DOHH2 (cell line): ENCODE data around the gene THRB.

Source experiments
- H3F3A ChIP-seq: fragments of 200-600 bp; sonication (generic), shearing (Covaris generic); 2 replicates; pipeline ENCODE4 v1.6.0; 2016; ENCODE audit warnings: antibody characterized with exemption, mild to moderate bottlenecking; ENCODE audit not compliant: control insufficient read depth, insufficient read depth
- H3K27ac ChIP-seq: fragments of 200-600 bp; sonication (generic); 2 replicates; pipeline ENCODE4 v1.5.1; 2014; ENCODE audit warnings: low read depth, mild to moderate bottlenecking, low read length, moderate library complexity
- H3K27me3 ChIP-seq: fragments of 200-600 bp; sonication (generic); 2 replicates; pipeline ENCODE4 v1.6.1; 2014; ENCODE audit warnings: mild to moderate bottlenecking, low read length, mixed read lengths; ENCODE audit not compliant: control insufficient read depth
- H3K36me3 ChIP-seq: fragments of 200-600 bp; sonication (generic); 2 replicates; pipeline ENCODE4 v1.6.1; 2014; ENCODE audit warnings: mild to moderate bottlenecking, low read length, moderate library complexity, mixed read lengths; ENCODE audit not compliant: control insufficient read depth
- H3K4me1 ChIP-seq: fragments of 200-600 bp; sonication (generic); 2 replicates; pipeline ENCODE4 v1.6.1; 2014; ENCODE audit warnings: mild to moderate bottlenecking, low read length, mixed read lengths; ENCODE audit not compliant: control insufficient read depth
- H3K4me2 ChIP-seq: fragments of 200-600 bp; sonication (generic); 2 replicates; pipeline ENCODE4 v1.6.0; 2014; ENCODE audit warnings: mild to moderate bottlenecking, low read length, moderate library complexity
- H3K4me3 ChIP-seq: fragments of 200-600 bp; sonication (generic); 2 replicates; pipeline ENCODE4 v1.5.1; 2014; ENCODE audit warnings: mild to moderate bottlenecking, low read length, mixed read lengths
- H3K79me2 ChIP-seq: fragments of 200-600 bp; sonication (generic); 2 replicates; pipeline ENCODE4 v1.6.1; 2014; ENCODE audit warnings: mild to moderate bottlenecking, low read length, mixed read lengths; ENCODE audit not compliant: control insufficient read depth
- H3K9me2 ChIP-seq: fragments of 200-600 bp; sonication (generic); replicated peaks from 2 replicates; pipeline ENCODE4 v1.6.1; 2014; ENCODE audit warnings: mild to moderate bottlenecking, low read length, mixed read lengths; ENCODE audit not compliant: control insufficient read depth
- H3K9me3 ChIP-seq: fragments of 200-600 bp; sonication (generic); 2 replicates; pipeline ENCODE4 v1.6.1; 2014; ENCODE audit warnings: antibody characterized with exemption, low read length, mixed read lengths; ENCODE audit not compliant: control insufficient read depth, insufficient read depth
- H4K20me1 ChIP-seq: fragments of 200-600 bp; sonication (generic); 2 replicates; pipeline ENCODE4 v1.6.0; 2014; ENCODE audit warnings: low read depth, mild to moderate bottlenecking, antibody characterized with exemption, low read length, moderate library complexity; ENCODE audit not compliant: control insufficient read depth, insufficient read depth
- EZH2phosphoT487 ChIP-seq: fragments of 200-600 bp; sonication (generic); IDR thresholded peaks from 2 replicates; pipeline ENCODE4 v1.6.1; 2017; ENCODE audit warnings: borderline replicate concordance, mild to moderate bottlenecking, antibody characterized with exemption, low read length, moderate library complexity, mixed read lengths
- TF ChIP-seq, protein P1 (sequence below): fragments of 200-600 bp; sonication (generic); IDR thresholded peaks from one replicate; pipeline ENCODE4 v1.5.1; 2014; ENCODE audit warnings: antibody characterized with exemption, mild to moderate bottlenecking, low read depth, low read length; ENCODE audit not compliant: poor library complexity, severe bottlenecking

Gene THRB

DNA sequence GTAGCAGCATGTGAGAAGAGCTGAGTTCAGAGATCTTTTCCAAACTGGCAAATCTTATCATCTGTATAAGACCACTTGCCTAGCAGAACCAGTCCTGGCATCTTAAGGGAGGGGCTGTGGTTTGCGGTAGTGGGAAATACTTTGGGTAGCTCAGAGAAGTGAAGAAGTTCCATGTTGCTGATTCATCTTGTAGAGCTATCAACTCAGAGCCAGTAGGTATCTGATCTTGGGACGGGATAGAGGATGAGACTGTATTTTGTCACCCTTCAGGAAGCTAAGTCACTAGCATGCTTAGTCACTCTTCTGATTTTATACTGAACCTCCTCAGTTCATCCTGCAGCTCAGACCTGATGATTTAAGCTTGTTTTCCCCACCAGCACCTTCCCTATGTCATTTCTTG lies 338.2 kb downstream of the THRB start:
- Histone ChIP-seq H3K36me3 (no peaks in the 10 kb centered on the region), H3K9me2 (no peaks in the 10 kb centered on the region), H3F3A (no peaks in the 10 kb centered on the region), H3K27me3 (peaks cover 4% of the 10 kb centered on the region; the same call in 1 of the 2 replicates), H4K20me1 (no peaks in the 10 kb centered on the region), H3K4me1 (peaks cover 6% of the 10 kb centered on the region), H3K4me2 (no peak overlapping the region), H3K79me2 (no peaks in the 10 kb centered on the region), H3K9me3 (no peaks in the 10 kb centered on the region), H3K4me3 (no peak overlapping the region), H3K27ac (no peak overlapping the region)
- no peak for TF ChIP-seq EZH2phosphoT487
- TF ChIP-seq, protein P1, sequence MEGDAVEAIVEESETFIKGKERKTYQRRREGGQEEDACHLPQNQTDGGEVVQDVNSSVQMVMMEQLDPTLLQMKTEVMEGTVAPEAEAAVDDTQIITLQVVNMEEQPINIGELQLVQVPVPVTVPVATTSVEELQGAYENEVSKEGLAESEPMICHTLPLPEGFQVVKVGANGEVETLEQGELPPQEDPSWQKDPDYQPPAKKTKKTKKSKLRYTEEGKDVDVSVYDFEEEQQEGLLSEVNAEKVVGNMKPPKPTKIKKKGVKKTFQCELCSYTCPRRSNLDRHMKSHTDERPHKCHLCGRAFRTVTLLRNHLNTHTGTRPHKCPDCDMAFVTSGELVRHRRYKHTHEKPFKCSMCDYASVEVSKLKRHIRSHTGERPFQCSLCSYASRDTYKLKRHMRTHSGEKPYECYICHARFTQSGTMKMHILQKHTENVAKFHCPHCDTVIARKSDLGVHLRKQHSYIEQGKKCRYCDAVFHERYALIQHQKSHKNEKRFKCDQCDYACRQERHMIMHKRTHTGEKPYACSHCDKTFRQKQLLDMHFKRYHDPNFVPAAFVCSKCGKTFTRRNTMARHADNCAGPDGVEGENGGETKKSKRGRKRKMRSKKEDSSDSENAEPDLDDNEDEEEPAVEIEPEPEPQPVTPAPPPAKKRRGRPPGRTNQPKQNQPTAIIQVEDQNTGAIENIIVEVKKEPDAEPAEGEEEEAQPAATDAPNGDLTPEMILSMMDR: no peak

DNA sequence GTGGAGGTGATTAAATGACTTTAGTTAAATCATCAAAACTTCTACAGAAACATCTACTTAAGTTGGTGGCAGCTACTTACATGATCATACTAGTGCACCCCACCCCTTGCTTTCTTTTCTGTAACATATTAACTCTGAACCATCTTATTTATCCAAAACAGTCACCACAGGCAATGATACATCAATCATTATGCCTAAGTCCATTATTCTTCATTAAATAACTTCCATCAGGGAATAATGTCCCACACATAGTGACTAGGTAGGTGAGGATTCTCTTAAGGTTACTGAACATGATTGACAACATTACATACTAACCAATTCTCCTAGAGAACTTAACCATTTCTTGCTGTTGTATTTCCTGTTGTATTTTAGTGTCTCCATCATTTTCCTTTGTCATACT lies 339.4 kb downstream of the THRB start:
- Histone ChIP-seq H3F3A (no peaks in the 10 kb centered on the region), H3K9me3 (no peaks in the 10 kb centered on the region), H3K79me2 (no peaks in the 10 kb centered on the region), H3K27me3 (peaks cover 4% of the 10 kb centered on the region; the same call in 1 of the 2 replicates), H3K36me3 (no peaks in the 10 kb centered on the region), H3K4me1 (peaks cover 6% of the 10 kb centered on the region), H3K27ac (no peak overlapping the region), H3K4me3 (no peak overlapping the region), H3K4me2 (no peak overlapping the region), H3K9me2 (no peaks in the 10 kb centered on the region), H4K20me1 (no peaks in the 10 kb centered on the region)
- TF ChIP-seq, protein P1: no peak
- no peak for TF ChIP-seq EZH2phosphoT487

DNA sequence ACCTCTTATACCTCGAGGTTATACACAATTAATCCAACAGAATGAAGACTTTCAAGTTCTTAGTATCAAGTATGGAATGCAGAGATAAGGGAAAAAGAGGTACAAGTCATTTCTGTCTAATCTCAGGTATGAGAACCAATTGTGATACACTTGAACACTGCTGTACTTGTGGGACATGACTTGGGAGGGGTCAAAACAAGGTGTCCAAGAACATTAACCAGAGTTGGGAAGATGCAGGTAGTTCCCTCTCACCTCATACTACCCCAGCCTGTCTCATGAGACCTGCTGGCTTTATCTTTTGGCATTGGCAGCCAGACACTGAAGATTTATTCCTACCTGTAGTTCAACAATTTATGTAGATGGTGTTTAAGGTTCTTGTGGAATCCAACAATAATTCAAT lies 339.9 kb downstream of the THRB start:
- H4K20me1 ChIP-seq: no peaks in the 10 kb centered on the region
- H3K79me2 ChIP-seq: no peaks in the 10 kb centered on the region
- peaks cover 4% of the 10 kb centered on the region; the same call in 1 of the 2 replicates for H3K27me3 ChIP-seq
- H3K9me2 ChIP-seq: no peaks in the 10 kb centered on the region
- H3F3A ChIP-seq: no peaks in the 10 kb centered on the region
- TF ChIP-seq, protein P1: no peak
- no peak for TF ChIP-seq EZH2phosphoT487
- H3K4me2 ChIP-seq: no peak overlapping the region
- H3K4me1 ChIP-seq: peaks cover 6% of the 10 kb centered on the region
- H3K4me3 ChIP-seq: no peak overlapping the region
- H3K9me3 ChIP-seq: no peaks in the 10 kb centered on the region
- no peaks in the 10 kb centered on the region for H3K36me3 ChIP-seq
- no peak overlapping the region for H3K27ac ChIP-seq
